HCT116 (cell line): ENCODE measurements around the gene HAO1.

Experiments used
- CBX3 ChIP-seq: IDR thresholded peaks from 2 replicates; pipeline ENCODE4 v1.6.1; 2012; ENCODE audit warnings: low read depth
- CTCF ChIP-seq, 3 experiments: fragments of 200-600 bp in 1 of 3; sonication (generic) in 1 of 3; IDR thresholded peaks in 2 of 3; conservative IDR thresholded peaks in 1 of 3; 2 replicates each; pipeline ENCODE4 v1.5.1; 2012 to 2017; ENCODE audit warnings: low read depth in 2 of 3, low read length in 2 of 3, antibody characterized with exemption in 1 of 3, borderline replicate concordance in 1 of 3, control low read depth in 1 of 3, mild to moderate bottlenecking in 1 of 3, mixed read lengths in 1 of 3, mixed run types in 1 of 3, moderate library complexity in 1 of 3; ENCODE audit not compliant: insufficient read depth in 1 of 3
- EZH2phosphoT487 ChIP-seq: fragments of 200-600 bp; IDR thresholded peaks from 2 replicates; pipeline ENCODE4 v1.6.1; 2018; ENCODE audit warnings: antibody characterized with exemption, borderline replicate concordance
- FOSL1 ChIP-seq: IDR thresholded peaks from 2 replicates; pipeline ENCODE4 v1.6.1; 2012; ENCODE audit warnings: low read depth
- POLR2A ChIP-seq: IDR thresholded peaks from 2 replicates; pipeline ENCODE4 v1.7.0; 2011; ENCODE audit warnings: borderline replicate concordance; ENCODE audit not compliant: insufficient read depth, insufficient read length; ENCODE audit errors: extremely low read depth
- POLR2AphosphoS5 ChIP-seq: IDR thresholded peaks from 2 replicates; pipeline ENCODE4 v1.6.1; 2011; ENCODE audit warnings: mild to moderate bottlenecking, low read depth, low read length, moderate library complexity
- TF ChIP-seq, protein P1 (sequence below): IDR thresholded peaks from 2 replicates; pipeline ENCODE4 v1.6.1; 2011; ENCODE audit warnings: mild to moderate bottlenecking, low read length, moderate library complexity; ENCODE audit not compliant: insufficient replicate concordance; ENCODE audit errors: extremely low read depth
- TF ChIP-seq, protein P2 (sequence below): IDR thresholded peaks from 2 replicates; pipeline ENCODE4 v1.6.1; 2012; ENCODE audit warnings: low read depth

GRCh38 chr20:7903429-7903828 lies 36.8 kb downstream of the HAO1 start:
- TF ChIP-seq CTCF (IDR thresholded peaks at IDR 0.05 in 2 of 3, conservative IDR thresholded peaks at IDR 0.05 in 1 of 3; ENCODE audit: borderline replicate concordance in 1 of 3, insufficient read depth in 1 of 3, low read depth in 2 of 3, low read length in 2 of 3) (no peak), FOSL1 (no peak), POLR2A (no peak), CBX3 (no peak), EZH2phosphoT487 (no peak), POLR2AphosphoS5 (no peak)
- TF ChIP-seq, protein P1, sequence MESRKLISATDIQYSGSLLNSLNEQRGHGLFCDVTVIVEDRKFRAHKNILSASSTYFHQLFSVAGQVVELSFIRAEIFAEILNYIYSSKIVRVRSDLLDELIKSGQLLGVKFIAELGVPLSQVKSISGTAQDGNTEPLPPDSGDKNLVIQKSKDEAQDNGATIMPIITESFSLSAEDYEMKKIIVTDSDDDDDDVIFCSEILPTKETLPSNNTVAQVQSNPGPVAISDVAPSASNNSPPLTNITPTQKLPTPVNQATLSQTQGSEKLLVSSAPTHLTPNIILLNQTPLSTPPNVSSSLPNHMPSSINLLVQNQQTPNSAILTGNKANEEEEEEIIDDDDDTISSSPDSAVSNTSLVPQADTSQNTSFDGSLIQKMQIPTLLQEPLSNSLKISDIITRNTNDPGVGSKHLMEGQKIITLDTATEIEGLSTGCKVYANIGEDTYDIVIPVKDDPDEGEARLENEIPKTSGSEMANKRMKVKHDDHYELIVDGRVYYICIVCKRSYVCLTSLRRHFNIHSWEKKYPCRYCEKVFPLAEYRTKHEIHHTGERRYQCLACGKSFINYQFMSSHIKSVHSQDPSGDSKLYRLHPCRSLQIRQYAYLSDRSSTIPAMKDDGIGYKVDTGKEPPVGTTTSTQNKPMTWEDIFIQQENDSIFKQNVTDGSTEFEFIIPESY = no peak
- TF ChIP-seq, protein P2, sequence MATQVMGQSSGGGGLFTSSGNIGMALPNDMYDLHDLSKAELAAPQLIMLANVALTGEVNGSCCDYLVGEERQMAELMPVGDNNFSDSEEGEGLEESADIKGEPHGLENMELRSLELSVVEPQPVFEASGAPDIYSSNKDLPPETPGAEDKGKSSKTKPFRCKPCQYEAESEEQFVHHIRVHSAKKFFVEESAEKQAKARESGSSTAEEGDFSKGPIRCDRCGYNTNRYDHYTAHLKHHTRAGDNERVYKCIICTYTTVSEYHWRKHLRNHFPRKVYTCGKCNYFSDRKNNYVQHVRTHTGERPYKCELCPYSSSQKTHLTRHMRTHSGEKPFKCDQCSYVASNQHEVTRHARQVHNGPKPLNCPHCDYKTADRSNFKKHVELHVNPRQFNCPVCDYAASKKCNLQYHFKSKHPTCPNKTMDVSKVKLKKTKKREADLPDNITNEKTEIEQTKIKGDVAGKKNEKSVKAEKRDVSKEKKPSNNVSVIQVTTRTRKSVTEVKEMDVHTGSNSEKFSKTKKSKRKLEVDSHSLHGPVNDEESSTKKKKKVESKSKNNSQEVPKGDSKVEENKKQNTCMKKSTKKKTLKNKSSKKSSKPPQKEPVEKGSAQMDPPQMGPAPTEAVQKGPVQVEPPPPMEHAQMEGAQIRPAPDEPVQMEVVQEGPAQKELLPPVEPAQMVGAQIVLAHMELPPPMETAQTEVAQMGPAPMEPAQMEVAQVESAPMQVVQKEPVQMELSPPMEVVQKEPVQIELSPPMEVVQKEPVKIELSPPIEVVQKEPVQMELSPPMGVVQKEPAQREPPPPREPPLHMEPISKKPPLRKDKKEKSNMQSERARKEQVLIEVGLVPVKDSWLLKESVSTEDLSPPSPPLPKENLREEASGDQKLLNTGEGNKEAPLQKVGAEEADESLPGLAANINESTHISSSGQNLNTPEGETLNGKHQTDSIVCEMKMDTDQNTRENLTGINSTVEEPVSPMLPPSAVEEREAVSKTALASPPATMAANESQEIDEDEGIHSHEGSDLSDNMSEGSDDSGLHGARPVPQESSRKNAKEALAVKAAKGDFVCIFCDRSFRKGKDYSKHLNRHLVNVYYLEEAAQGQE = no peak
